ENCODE results near the gene REPS2. TPM values are rescaled to one million over a fixed set of nuclear protein-coding genes. Genes with fewer than 3 reads are reported as not detected.

The REPS2 gene
- total RNA-seq, 2 donors from 2014 or later: 30.7 to 46.5 TPM

DNA sequence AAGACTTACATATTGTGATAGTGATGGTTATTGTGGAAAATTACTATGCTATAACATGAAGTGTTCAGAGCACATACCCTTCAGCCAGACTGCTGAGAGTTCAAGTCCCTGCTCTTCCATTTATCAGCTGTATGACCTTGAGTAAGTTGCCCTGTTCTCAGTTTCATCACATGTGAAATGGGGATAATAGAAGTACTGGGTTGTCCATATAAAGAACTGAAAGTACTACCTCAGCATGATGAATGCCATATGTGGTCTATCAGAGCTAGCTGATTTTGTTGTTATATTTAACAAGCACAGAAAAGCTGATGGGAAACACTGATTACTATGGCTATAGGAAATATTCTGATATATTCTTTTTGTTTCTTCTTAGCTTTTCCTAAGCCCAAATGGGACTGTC lies 115.6 kb downstream of the REPS2 start:
- H3K27ac ChIP-seq: no peak overlapping the region
- no peak overlapping the region for H3K4me3 ChIP-seq
- no peak for DNase-seq (ENCODE audit: low spot score)
- no peaks in the 10 kb centered on the region for H3K9me3 ChIP-seq
- no peaks in the 10 kb centered on the region for H3K4me1 ChIP-seq (replicated peaks)
- intact Hi-C loops (cut with DNase I): no loop called here
- H3K36me3 ChIP-seq: no peaks in the 10 kb centered on the region
- TF ChIP-seq CTCF (IDR thresholded peaks at IDR 0.05) (no peak), POLR2AphosphoS5 (IDR thresholded peaks at IDR 0.05) (no peak), POLR2A (IDR thresholded peaks at IDR 0.05) (no peak)
- H3K27me3 ChIP-seq (replicated peaks; ENCODE audit: insufficient read depth): no peaks in the 10 kb centered on the region

GRCh38 chrX:17065100-17065499 lies 118.6 kb downstream of the REPS2 start:
- Histone ChIP-seq H3K4me3 (no peak overlapping the region), H3K9me3 (no peaks in the 10 kb centered on the region), H3K27ac (no peak overlapping the region), H3K4me1 (replicated peaks) (no peaks in the 10 kb centered on the region), H3K27me3 (replicated peaks; ENCODE audit: insufficient read depth) (no peaks in the 10 kb centered on the region), H3K36me3 (no peaks in the 10 kb centered on the region)
- WGBS: 97% methylated on average over 5 of the region's 5 CpGs
- TF ChIP-seq POLR2AphosphoS5 (IDR thresholded peaks at IDR 0.05) (no peak), POLR2A (IDR thresholded peaks at IDR 0.05) (no peak), CTCF (IDR thresholded peaks at IDR 0.05) (no peak)
- no peak for DNase-seq (ENCODE audit: low spot score)
- intact Hi-C loops (cut with DNase I): no loop called here

GRCh38 chrX:17067534-17067933 lies 121.1 kb downstream of the REPS2 start:
- TF ChIP-seq CTCF (IDR thresholded peaks at IDR 0.05) (no peak), POLR2A (IDR thresholded peaks at IDR 0.05) (no peak)
- Histone ChIP-seq H3K27ac (no peak overlapping the region), H3K4me3 (no peak overlapping the region), H3K36me3 (no peaks in the 10 kb centered on the region), H3K9me3 (no peaks in the 10 kb centered on the region), H3K4me1 (replicated peaks) (no peaks in the 10 kb centered on the region), H3K27me3 (replicated peaks; ENCODE audit: insufficient read depth) (no peaks in the 10 kb centered on the region)
- WGBS: 48% methylated on average over 1 of the region's 1 CpG
- no peak for DNase-seq (ENCODE audit: low spot score)
- intact Hi-C loops (cut with DNase I): no loop called here

GRCh38 chrX:17072301-17072700 lies 125.8 kb downstream of the REPS2 start:
- H3K27ac ChIP-seq: peak overlapping the region; percentile 31 to 62
- no peaks in the 10 kb centered on the region for H3K9me3 ChIP-seq
- intact Hi-C loops (cut with DNase I): no loop called here
- 100% methylated on average over 1 of the region's 2 CpGs for WGBS
- no peaks in the 10 kb centered on the region for H3K4me1 ChIP-seq (replicated peaks)
- H3K4me3 ChIP-seq: no peak overlapping the region
- H3K27me3 ChIP-seq (replicated peaks; ENCODE audit: insufficient read depth): no peaks in the 10 kb centered on the region
- H3K36me3 ChIP-seq: no peaks in the 10 kb centered on the region
- no peak for DNase-seq (ENCODE audit: low spot score)
- TF ChIP-seq CTCF (IDR thresholded peaks at IDR 0.05) (no peak), POLR2AphosphoS5 (IDR thresholded peaks at IDR 0.05) (no peak), POLR2A (IDR thresholded peaks at IDR 0.05) (no peak)

- Histone ChIP-seq H3K36me3 (no peaks in the 10 kb centered on the region), H3K4me1 (replicated peaks) (no peaks in the 10 kb centered on the region), H3K27ac (peak overlapping the region; percentile 31 to 62), H3K27me3 (replicated peaks; ENCODE audit: insufficient read depth) (no peaks in the 10 kb centered on the region), H3K4me3 (no peak overlapping the region), H3K9me3 (no peaks in the 10 kb centered on the region)
- peak; percentile 7 for DNase-seq (ENCODE audit: low spot score)
- TF ChIP-seq POLR2A (IDR thresholded peaks at IDR 0.05) (no peak), POLR2AphosphoS5 (IDR thresholded peaks at IDR 0.05) (peak; percentile 22)
- 10% methylated on average over 3 of the region's 3 CpGs for WGBS
- intact Hi-C loops (cut with DNase I): no loop called here
These were observed 126.3 kb downstream of the REPS2 start for GRCh38 chrX:17072721-17073230.
